Endodermal cell (in vitro differentiated cells): ENCODE data around the gene CAPN14. TPM values are rescaled to one million over a fixed set of nuclear protein-coding genes. Genes with fewer than 3 reads are reported as not detected.
A peak's percentile ranks its signal among the peaks of the same experiment; 100 is the strongest.

Source experiments
- DNase-seq: peaks from one replicate; pipeline ENCODE4 v3.0.0-alpha.2; 2017
- H3K27ac ChIP-seq: 2 replicates; pipeline ENCODE4 v1.5.1; 2013; ENCODE audit warnings: mild to moderate bottlenecking, low read depth, low read length, moderate library complexity
- H3K27me3 ChIP-seq: 2 replicates; pipeline ENCODE4 v1.6.1; 2013; ENCODE audit warnings: mild to moderate bottlenecking, low read length, moderate library complexity; ENCODE audit not compliant: insufficient read depth, control insufficient read depth, poor library complexity, severe bottlenecking
- H3K36me3 ChIP-seq: 2 replicates; pipeline ENCODE4 v1.7.0; 2013; ENCODE audit warnings: mild to moderate bottlenecking, low read length, moderate library complexity; ENCODE audit not compliant: control insufficient read depth, insufficient read depth
- H3K4me1 ChIP-seq: one replicate; pipeline ENCODE4 v1.7.0; 2013; ENCODE audit warnings: low read length; ENCODE audit not compliant: control insufficient read depth, insufficient read depth
- H3K4me3 ChIP-seq: 2 replicates; pipeline ENCODE4 v1.5.1; 2013; ENCODE audit warnings: mild to moderate bottlenecking, low read length, moderate library complexity
- H3K9ac ChIP-seq: 2 replicates; pipeline ENCODE4 v1.6.1; 2013; ENCODE audit warnings: mild to moderate bottlenecking, low read length, moderate library complexity; ENCODE audit not compliant: poor library complexity, severe bottlenecking; ENCODE audit errors: extremely low read depth
- H3K9me3 ChIP-seq: 2 replicates; pipeline ENCODE4 v1.6.1; 2013; ENCODE audit warnings: mild to moderate bottlenecking, low read length, moderate library complexity; ENCODE audit not compliant: control insufficient read depth
- H3K27ac Mint-ChIP-seq: 2 replicates; pipeline ENCODE4 v1.8.0; 2020; ENCODE audit warnings: mixed read lengths
- H3K27me3 Mint-ChIP-seq: 2 replicates; pipeline ENCODE4 v1.8.0; 2021; ENCODE audit warnings: mild to moderate bottlenecking, mixed read lengths; ENCODE audit not compliant: insufficient read depth
- H3K36me3 Mint-ChIP-seq: 2 replicates; pipeline ENCODE4 v1.8.0; 2020; ENCODE audit warnings: low read depth, mixed read lengths
- H3K4me1 Mint-ChIP-seq: 2 replicates; pipeline ENCODE4 v1.8.0; 2020; ENCODE audit warnings: mixed read lengths
- H3K4me3 Mint-ChIP-seq: 2 replicates; pipeline ENCODE4 v1.8.0; 2020; ENCODE audit warnings: mild to moderate bottlenecking, moderate library complexity, mixed read lengths
- H3K9me3 Mint-ChIP-seq: 2 replicates; pipeline ENCODE4 v1.8.0; 2020; ENCODE audit warnings: mild to moderate bottlenecking, mixed read lengths
- CTCF ChIP-seq: fragments of 200-600 bp; sonication (generic); conservative IDR thresholded peaks from 2 replicates; pipeline ENCODE4 v1.5.0; 2021; ENCODE audit warnings: antibody characterized with exemption, mild to moderate bottlenecking
- WGBS, 2 experiments: methylation state at CpG; one replicate each; pipeline versions ENCODE4 v1.1.5 to v1.1.7; 2013; ENCODE audit warnings: missing lambda C conversion rate in 2 of 2, mixed read lengths in 1 of 2; ENCODE audit not compliant: insufficient coverage in 1 of 2, insufficient read length in 1 of 2; 5-methylcytosine and 5-hydroxymethylcytosine counted together
- total RNA-seq, 2 donors: library from RNA; stranded (reverse); fragmentation: NEBNext Ultra II Directional in 1 of 2; extraction: Animal tissue kit (Norgen Biotek cat#: 25700) in 1 of 2; gene quantifications; 2 replicates in 1 of 2; 3 replicates in 1 of 2; pipeline ENCODE4 v1.2.1, GENCODE V29; 2021

CAPN14 gene
- total RNA-seq, 2 donors from 2014 or later = 0.31 to 0.40 TPM

DNA sequence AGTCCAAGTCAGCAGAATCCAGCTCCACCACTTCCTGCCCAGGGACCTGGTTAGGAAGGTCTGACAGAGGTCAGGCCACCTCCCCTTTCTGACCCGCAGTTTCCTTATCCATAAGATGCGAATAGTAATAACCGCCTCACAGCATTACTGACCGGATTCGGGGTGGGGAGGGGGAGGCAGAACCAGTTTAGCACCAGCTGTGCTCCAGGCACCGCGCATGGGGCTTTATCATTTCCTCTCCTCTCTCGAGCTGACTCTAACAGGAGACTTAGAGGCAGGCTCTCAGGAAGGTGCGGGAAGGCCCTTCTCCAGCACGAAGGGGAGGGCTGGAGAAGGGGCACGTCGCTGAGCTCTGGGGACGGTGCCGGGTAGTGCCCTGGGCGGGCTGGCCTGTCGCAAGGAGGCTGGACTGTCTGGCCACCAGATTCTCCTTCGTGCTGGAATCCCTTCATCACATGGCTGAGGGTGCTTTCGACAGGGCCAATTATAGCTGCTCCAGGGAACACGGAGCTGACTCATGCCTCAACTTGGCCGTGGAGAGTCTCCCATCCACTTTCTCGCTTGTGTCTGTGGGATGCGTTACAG lies 22.4 kb upstream of the CAPN14 start:
- no peak for TF ChIP-seq CTCF
- H3K36me3 ChIP-seq = peaks cover 5% of the 10 kb centered on the region
- Mint-ChIP-seq H3K27ac (no peak overlapping the region), H3K4me1 (peaks cover 11% of the 10 kb centered on the region), H3K36me3 (peaks cover 3% of the 10 kb centered on the region), H3K9me3 (no peaks in the 10 kb centered on the region), H3K4me3 (no peak overlapping the region), H3K27me3 (peaks cover 4% of the 10 kb centered on the region)
- 85 to 90% methylated on average over 9 to 22 of the region's 22 CpGs for WGBS, 2 experiments
- H3K9ac ChIP-seq = no peak overlapping the region
- H3K27me3 ChIP-seq = no peaks in the 10 kb centered on the region
- no peak overlapping the region for H3K4me3 ChIP-seq
- no peaks in the 10 kb centered on the region for H3K9me3 ChIP-seq
- no peak overlapping the region for H3K27ac ChIP-seq
- peak; percentile 51 for DNase-seq
- H3K4me1 ChIP-seq = peaks cover 5% of the 10 kb centered on the region

DNA sequence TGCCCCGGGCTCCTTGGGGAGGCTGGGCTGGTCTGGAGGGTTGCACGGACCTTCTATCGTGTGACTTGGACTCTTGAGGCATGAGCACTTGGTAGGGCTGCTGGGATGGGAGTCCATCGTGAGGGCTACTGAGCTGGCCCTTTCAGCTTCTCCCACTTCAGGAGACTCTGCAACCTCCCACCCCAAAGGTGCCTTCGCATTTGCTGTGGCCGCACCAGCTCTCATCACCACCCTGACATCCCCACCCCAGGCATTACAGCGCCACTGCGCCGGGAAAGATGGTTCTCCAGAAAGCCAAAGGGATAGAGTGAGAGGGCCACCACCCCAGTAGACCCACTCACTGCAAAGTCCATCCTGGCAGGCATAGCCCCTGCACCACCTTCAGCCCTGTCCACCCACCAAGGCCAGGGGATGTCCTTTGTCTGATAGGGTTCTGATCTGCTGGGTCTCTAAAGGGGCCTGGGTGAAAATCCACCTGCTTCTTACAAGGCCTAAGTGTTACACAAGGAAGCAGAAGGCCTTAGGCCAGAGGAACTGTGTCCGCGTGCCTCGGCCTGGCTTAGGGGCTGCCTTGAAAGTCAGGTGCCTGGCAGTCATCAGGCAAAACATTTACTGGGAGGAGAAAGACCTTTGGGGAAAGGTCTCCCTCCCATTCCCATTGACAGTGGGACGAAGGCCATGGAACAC lies 21.7 kb upstream of the CAPN14 start:
- no peaks in the 10 kb centered on the region for H3K9me3 ChIP-seq
- H3K4me3 Mint-ChIP-seq = no peak overlapping the region
- H3K27me3 ChIP-seq = no peaks in the 10 kb centered on the region
- TF ChIP-seq CTCF = no peak
- peaks cover under 1% of the 10 kb centered on the region for H3K36me3 Mint-ChIP-seq
- no peak overlapping the region for H3K4me3 ChIP-seq
- WGBS, 2 experiments = 95 to 100% methylated on average over 3 to 13 of the region's 13 CpGs
- H3K4me1 Mint-ChIP-seq = peaks cover 11% of the 10 kb centered on the region
- peaks cover 5% of the 10 kb centered on the region for H3K27me3 Mint-ChIP-seq
- no peak overlapping the region for H3K9ac ChIP-seq
- H3K27ac ChIP-seq = no peak overlapping the region
- peak; percentile 27 for DNase-seq
- no peak overlapping the region for H3K27ac Mint-ChIP-seq
- H3K36me3 ChIP-seq = no peaks in the 10 kb centered on the region
- H3K9me3 Mint-ChIP-seq = no peaks in the 10 kb centered on the region
- peaks cover 5% of the 10 kb centered on the region for H3K4me1 ChIP-seq

DNA sequence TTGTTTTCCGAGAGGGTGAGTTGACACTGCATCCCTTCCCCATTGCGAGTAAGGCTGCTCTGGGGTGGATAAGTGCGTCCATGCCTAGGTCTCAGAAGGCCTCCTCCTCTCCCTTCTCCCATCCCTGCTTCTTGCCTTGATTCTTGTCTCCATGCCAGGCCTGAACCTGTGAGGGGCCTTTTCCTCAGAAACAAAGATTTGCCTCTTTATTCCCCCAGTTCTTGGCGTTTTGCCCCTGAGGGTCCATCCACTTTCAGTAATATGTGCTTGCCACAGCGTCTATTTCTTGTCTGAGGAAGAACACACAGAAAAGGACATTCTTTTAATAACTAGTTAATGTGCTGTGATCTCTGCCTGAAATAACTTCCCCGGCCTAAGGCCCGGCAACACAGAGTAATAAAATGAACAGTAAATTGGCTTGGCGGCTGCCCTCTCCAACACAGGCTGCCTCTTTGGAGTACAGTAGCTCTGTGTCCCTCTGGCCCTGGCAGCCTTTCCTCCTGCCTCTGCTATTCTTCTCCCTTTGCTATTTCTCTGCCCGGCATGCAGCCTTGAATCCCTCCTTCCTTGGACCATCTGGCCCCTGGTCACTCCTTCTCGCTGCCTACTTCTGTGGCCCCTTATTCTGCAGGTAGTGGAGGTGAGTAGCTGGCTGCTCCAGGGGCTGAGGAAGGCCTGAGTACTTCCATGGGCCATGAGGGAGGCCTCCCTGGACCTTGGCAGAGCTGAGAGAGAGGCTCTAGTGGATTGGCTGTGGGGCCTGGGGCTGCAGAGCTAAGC lies 21.0 kb upstream of the CAPN14 start:
- Mint-ChIP-seq H3K4me1 (peaks cover 14% of the 10 kb centered on the region), H3K36me3 (no peaks in the 10 kb centered on the region)

More for the DNA sequence above, 21.0 kb upstream of the CAPN14 start:
- H3K9ac ChIP-seq = no peak overlapping the region
- Mint-ChIP-seq H3K27me3 (peaks cover 5% of the 10 kb centered on the region), H3K9me3 (no peaks in the 10 kb centered on the region), H3K27ac (no peak overlapping the region), H3K4me3 (no peak overlapping the region)
- TF ChIP-seq CTCF = no peak
- H3K4me1 ChIP-seq = peaks cover 5% of the 10 kb centered on the region
- no peak overlapping the region for H3K27ac ChIP-seq
- DNase-seq = peak; percentile 37
- no peak overlapping the region for H3K4me3 ChIP-seq
- no peaks in the 10 kb centered on the region for H3K36me3 ChIP-seq
- no peaks in the 10 kb centered on the region for H3K27me3 ChIP-seq
- WGBS, 2 experiments = 86 to 93% methylated on average over 9 to 10 of the region's 10 CpGs
- no peaks in the 10 kb centered on the region for H3K9me3 ChIP-seq
